ENCODE data around the gene GRHPR.

The GRHPR gene

DNA sequence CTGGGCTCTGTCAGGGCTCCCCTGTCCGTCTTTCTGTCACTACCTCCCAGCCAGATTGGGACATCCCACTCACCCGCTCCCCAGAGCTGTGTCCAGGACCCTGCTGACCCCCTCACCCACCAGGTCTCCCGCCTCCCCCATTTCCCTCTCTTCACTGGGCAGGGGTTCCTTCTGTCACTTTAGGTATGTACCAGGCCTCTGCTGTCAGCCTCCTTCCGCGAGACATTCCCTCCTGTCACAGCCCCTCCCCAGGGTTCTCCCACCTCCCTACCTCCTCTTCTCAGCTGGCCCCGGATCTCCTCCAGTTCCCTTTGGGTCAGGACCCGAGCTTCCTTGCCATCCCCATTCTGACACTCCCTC is 63.7 kb downstream of the GRHPR start:
- ATAC-seq: no peak
- TF ChIP-seq, protein P1, sequence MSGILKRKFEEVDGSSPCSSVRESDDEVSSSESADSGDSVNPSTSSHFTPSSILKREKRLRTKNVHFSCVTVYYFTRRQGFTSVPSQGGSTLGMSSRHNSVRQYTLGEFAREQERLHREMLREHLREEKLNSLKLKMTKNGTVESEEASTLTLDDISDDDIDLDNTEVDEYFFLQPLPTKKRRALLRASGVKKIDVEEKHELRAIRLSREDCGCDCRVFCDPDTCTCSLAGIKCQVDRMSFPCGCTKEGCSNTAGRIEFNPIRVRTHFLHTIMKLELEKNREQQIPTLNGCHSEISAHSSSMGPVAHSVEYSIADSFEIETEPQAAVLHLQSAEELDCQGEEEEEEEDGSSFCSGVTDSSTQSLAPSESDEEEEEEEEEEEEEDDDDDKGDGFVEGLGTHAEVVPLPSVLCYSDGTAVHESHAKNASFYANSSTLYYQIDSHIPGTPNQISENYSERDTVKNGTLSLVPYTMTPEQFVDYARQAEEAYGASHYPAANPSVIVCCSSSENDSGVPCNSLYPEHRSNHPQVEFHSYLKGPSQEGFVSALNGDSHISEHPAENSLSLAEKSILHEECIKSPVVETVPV (CRISPR knock-in tag; IDR thresholded peaks at IDR 0.05): no peak
- no peak for TF ChIP-seq ZFP30 (CRISPR knock-in tag; IDR thresholded peaks at IDR 0.05)
- no peak for TF ChIP-seq OSR1 (CRISPR knock-in tag; IDR thresholded peaks at IDR 0.05)
- TF ChIP-seq ZC3H10 (CRISPR knock-in tag; IDR thresholded peaks at IDR 0.05): no peak
- no peak for TF ChIP-seq SNAI2 (CRISPR knock-in tag; IDR thresholded peaks at IDR 0.05)
- TF ChIP-seq ISL1 (CRISPR knock-in tag; IDR thresholded peaks at IDR 0.05): no peak
- no peak for TF ChIP-seq TSHZ2 (CRISPR knock-in tag; IDR thresholded peaks at IDR 0.05)
- no peak for TF ChIP-seq ESRRG (CRISPR knock-in tag; IDR thresholded peaks at IDR 0.05)
- TF ChIP-seq ARNTL (CRISPR knock-in tag; IDR thresholded peaks at IDR 0.05; ENCODE audit: borderline replicate concordance, low read depth): no peak
- TF ChIP-seq, protein P2, sequence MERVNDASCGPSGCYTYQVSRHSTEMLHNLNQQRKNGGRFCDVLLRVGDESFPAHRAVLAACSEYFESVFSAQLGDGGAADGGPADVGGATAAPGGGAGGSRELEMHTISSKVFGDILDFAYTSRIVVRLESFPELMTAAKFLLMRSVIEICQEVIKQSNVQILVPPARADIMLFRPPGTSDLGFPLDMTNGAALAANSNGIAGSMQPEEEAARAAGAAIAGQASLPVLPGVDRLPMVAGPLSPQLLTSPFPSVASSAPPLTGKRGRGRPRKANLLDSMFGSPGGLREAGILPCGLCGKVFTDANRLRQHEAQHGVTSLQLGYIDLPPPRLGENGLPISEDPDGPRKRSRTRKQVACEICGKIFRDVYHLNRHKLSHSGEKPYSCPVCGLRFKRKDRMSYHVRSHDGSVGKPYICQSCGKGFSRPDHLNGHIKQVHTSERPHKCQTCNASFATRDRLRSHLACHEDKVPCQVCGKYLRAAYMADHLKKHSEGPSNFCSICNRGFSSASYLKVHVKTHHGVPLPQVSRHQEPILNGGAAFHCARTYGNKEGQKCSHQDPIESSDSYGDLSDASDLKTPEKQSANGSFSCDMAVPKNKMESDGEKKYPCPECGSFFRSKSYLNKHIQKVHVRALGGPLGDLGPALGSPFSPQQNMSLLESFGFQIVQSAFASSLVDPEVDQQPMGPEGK (CRISPR knock-in tag; IDR thresholded peaks at IDR 0.05; ENCODE audit: borderline replicate concordance): no peak
- no peak for TF ChIP-seq CREB5 (CRISPR knock-in tag; IDR thresholded peaks at IDR 0.05; ENCODE audit: low read depth)
- TF ChIP-seq BACH2 (CRISPR knock-in tag; IDR thresholded peaks at IDR 0.05; ENCODE audit: borderline replicate concordance): no peak
- TF ChIP-seq ZNF8 (CRISPR knock-in tag; IDR thresholded peaks at IDR 0.05): no peak
- TF ChIP-seq POU6F1 (CRISPR knock-in tag; IDR thresholded peaks at IDR 0.05; ENCODE audit: borderline replicate concordance, low read depth): no peak
- TF ChIP-seq ZNF565 (CRISPR knock-in tag; conservative IDR thresholded peaks at IDR 0.05; ENCODE audit: low read depth): no peak
- TF ChIP-seq ZNF70 (CRISPR knock-in tag; IDR thresholded peaks at IDR 0.05): no peak
